Mesothelial cell of epicardium (in vitro differentiated cells): Measurements from ENCODE around the gene SDC1. TPM values are rescaled to one million over a fixed set of nuclear protein-coding genes. Genes with fewer than 3 reads are reported as not detected.

Source experiments
- DNase-seq, 2 experiments: peaks; one replicate each; pipeline ENCODE4 v3.0.0; 2021; ENCODE audit warnings: low spot score in 2 of 2; ENCODE audit not compliant: unreplicated experiment in 2 of 2
- H3K27ac Mint-ChIP-seq: 2 replicates; pipeline ENCODE4 v1.8.0; 2021; ENCODE audit warnings: mixed read lengths
- H3K27me3 Mint-ChIP-seq: 2 replicates; pipeline ENCODE4 v1.8.0; 2021; ENCODE audit warnings: low read depth, mixed read lengths
- H3K36me3 Mint-ChIP-seq: 2 replicates; pipeline ENCODE4 v1.8.0; 2021; ENCODE audit warnings: mixed read lengths
- H3K4me1 Mint-ChIP-seq: 2 replicates; pipeline ENCODE4 v1.8.0; 2021; ENCODE audit warnings: mixed read lengths
- H3K4me3 Mint-ChIP-seq: 2 replicates; pipeline ENCODE4 v1.8.0; 2021; ENCODE audit warnings: mild to moderate bottlenecking, moderate library complexity, mixed read lengths
- H3K9me3 Mint-ChIP-seq: 2 replicates; pipeline ENCODE4 v1.8.0; 2021; ENCODE audit warnings: mixed read lengths
- total RNA-seq: library from RNA; stranded (reverse); gene quantifications from 3 replicates; pipeline ENCODE4 v1.2.1, GENCODE V29; 2021
- TF ChIP-seq, protein P1 (sequence below): fragments of 200-600 bp; sonication (generic); IDR thresholded peaks from one replicate; pipeline ENCODE4 v1.5.0; 2021; ENCODE audit warnings: antibody characterized with exemption; ENCODE audit not compliant: unreplicated experiment

SDC1 gene
- total RNA-seq, 1 donor from 2014 or later = 50.7 TPM

DNA sequence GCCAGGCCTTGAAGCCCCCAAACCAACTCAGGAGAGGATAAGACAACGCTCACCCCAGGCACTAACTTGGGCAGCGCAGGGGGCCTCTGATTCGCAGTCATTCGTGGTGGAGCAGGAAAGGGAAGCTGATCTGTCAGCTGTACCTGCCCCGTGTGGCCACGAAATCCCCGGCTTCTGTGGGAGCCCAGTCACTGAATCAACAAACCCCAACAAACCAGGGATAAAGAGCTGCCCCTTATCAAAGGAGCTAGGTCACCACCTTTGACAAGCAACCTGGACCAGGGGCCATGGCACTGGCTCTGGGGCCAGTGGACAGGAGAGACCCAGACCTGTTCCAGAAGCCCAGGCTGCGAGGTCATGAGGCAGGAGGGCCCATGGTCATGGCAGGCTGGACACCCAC is 14.5 kb downstream of the SDC1 start:
- no peak for DNase-seq
- TF ChIP-seq, protein P1, sequence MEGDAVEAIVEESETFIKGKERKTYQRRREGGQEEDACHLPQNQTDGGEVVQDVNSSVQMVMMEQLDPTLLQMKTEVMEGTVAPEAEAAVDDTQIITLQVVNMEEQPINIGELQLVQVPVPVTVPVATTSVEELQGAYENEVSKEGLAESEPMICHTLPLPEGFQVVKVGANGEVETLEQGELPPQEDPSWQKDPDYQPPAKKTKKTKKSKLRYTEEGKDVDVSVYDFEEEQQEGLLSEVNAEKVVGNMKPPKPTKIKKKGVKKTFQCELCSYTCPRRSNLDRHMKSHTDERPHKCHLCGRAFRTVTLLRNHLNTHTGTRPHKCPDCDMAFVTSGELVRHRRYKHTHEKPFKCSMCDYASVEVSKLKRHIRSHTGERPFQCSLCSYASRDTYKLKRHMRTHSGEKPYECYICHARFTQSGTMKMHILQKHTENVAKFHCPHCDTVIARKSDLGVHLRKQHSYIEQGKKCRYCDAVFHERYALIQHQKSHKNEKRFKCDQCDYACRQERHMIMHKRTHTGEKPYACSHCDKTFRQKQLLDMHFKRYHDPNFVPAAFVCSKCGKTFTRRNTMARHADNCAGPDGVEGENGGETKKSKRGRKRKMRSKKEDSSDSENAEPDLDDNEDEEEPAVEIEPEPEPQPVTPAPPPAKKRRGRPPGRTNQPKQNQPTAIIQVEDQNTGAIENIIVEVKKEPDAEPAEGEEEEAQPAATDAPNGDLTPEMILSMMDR = no peak
- no peaks in the 10 kb centered on the region for H3K27me3 Mint-ChIP-seq
- peaks cover 51% of the 10 kb centered on the region for H3K4me1 Mint-ChIP-seq
- H3K27ac Mint-ChIP-seq = no peak overlapping the region
- H3K36me3 Mint-ChIP-seq = no peaks in the 10 kb centered on the region
- H3K9me3 Mint-ChIP-seq = no peaks in the 10 kb centered on the region
- no peak overlapping the region for H3K4me3 Mint-ChIP-seq

DNA sequence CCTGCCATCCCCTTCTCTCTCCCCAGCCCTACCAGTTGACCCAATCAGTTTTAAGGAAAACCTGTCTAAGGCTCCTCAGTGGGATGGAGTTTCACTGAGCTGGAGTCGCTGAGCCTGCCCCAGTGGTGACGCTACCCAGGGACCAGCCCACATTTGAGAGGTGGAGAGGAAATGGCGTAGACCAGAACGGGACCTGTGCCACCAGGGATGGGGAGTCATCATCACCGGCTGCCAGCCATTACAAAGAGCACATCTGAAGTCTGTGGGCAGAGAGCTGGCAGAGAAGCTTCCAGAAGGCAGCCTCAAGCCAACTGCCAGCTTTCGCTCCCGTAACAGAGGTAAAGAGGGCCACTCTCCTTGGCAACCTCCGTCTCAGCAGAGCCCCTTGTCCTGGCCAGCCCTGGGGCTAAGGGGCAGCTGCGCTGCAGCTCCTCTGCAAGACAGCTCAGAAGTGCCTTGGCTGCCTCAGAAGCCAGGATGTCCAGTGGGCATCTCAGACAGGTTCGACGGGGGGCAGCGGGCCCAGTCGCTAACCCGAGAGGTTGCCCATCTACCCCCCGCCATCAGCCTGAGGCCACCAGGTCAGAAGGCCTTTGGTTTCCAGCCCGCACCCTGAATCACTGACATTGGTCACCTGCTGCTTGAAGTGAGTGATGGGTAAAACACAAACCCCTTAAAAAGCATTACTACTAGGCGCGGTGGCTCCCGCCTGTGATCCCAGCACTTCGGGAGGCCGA is 15.4 kb downstream of the SDC1 start:
- no peak overlapping the region for H3K4me3 Mint-ChIP-seq
- H3K4me1 Mint-ChIP-seq = peaks cover 48% of the 10 kb centered on the region
- no peaks in the 10 kb centered on the region for H3K9me3 Mint-ChIP-seq
- no peaks in the 10 kb centered on the region for H3K36me3 Mint-ChIP-seq
- TF ChIP-seq, protein P1 = no peak
- no peak overlapping the region for H3K27ac Mint-ChIP-seq
- DNase-seq = no peak
- no peaks in the 10 kb centered on the region for H3K27me3 Mint-ChIP-seq

DNA sequence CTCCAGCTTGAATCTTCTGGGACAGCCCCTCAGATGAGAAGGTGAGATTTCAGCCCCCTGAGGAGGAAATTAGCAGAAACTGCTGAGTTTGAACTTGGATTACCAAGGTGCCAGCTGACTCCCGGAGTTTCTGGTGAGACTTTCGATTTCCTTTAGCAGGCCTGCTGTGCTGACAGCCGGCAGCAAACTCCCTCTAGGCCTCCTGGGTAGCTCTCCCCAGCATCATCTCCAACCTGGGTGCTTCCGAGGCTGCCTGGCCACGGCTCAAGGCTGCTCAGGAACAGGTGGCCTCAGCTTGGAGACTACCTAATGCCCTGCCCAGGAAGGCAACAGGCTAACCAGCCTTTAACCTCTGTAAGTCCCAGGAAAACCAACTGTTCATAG is 16.5 kb downstream of the SDC1 start:
- Mint-ChIP-seq H3K9me3 (no peaks in the 10 kb centered on the region), H3K4me3 (no peak overlapping the region), H3K27me3 (no peaks in the 10 kb centered on the region), H3K4me1 (peaks cover 37% of the 10 kb centered on the region), H3K27ac (peak overlapping the region; percentile 85), H3K36me3 (peaks cover under 1% of the 10 kb centered on the region)
- TF ChIP-seq, protein P1 = no peak
- no peak for DNase-seq

DNA sequence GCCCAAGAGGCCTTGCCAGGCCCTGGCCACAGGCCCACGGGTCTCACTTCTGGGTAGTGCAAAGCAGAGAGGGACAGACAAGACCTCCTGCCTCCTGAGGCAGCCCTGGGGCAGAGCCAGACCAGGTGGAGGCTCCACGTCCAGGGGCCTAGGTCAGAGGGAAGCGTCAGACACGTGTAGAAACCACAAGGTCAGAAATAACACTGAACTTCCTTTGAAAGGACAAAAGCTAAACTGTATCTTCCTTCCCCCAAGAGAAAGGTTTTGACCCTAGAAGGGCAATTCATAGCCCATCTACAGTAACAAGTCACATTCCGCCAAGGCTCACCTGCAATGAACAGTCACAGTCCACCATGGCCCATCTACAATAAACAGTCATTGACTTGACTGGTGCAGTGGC is 17.9 kb downstream of the SDC1 start:
- peaks cover 10% of the 10 kb centered on the region for H3K36me3 Mint-ChIP-seq
- TF ChIP-seq, protein P1 = no peak
- H3K9me3 Mint-ChIP-seq = no peaks in the 10 kb centered on the region
- H3K4me3 Mint-ChIP-seq = no peak overlapping the region
- H3K27me3 Mint-ChIP-seq = no peaks in the 10 kb centered on the region
- no peak overlapping the region for H3K27ac Mint-ChIP-seq
- peaks cover 23% of the 10 kb centered on the region for H3K4me1 Mint-ChIP-seq
- DNase-seq = no peak

DNA sequence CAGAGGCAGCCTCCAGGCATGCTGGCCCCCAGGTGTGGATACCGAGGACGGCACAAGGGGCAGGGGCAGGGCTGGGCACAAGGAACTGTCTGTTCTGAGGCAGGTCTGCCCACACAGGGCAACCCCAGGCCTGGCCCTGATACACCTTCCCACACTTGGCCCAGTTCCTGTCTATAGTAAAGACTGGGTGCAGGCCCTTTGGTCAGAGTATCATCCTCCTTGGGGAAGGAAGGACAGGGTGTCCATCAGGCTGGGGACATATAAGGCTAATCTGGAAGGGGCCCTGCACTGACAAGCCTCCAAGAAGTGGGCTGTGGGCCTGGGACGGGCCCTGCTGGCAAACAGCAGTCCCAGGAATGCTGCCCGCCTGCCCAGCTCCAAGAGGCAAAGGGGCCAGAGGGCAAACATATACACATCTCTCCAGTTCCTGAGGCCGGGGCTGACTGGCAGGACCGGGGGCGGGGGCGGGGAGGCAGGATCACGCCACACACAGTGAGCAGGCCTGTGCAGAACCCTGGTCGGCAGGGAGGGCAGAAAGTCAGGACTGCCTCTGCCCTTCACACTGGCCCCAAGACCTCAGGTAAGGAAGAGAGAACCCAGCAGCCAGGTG is 18.9 kb downstream of the SDC1 start:
- H3K27me3 Mint-ChIP-seq = no peaks in the 10 kb centered on the region
- peak overlapping the region; percentile 43 for H3K27ac Mint-ChIP-seq

More for the DNA sequence above, 18.9 kb downstream of the SDC1 start:
- peaks cover 21% of the 10 kb centered on the region for H3K4me1 Mint-ChIP-seq
- no peaks in the 10 kb centered on the region for H3K9me3 Mint-ChIP-seq
- H3K36me3 Mint-ChIP-seq = peaks cover 19% of the 10 kb centered on the region
- DNase-seq = no peak
- TF ChIP-seq, protein P1 = no peak
- no peak overlapping the region for H3K4me3 Mint-ChIP-seq
